Esophagus squamous epithelium (tissue), 4 donors: ENCODE results near the gene PRKCB.

Experiments
- CTCF ChIP-seq, 6 experiments: fragments of 450-650 bp in 4 of 6; fragments of 200-600 bp in 2 of 6; sonication (generic) in 2 of 6; IDR thresholded peaks; one replicate each; pipeline ENCODE4 v1.5.1; 2016 to 2019; ENCODE audit warnings: antibody characterized with exemption in 6 of 6, mild to moderate bottlenecking in 4 of 6, moderate library complexity in 4 of 6
- POLR2A ChIP-seq, 4 donors: fragments of 450-650 bp; IDR thresholded peaks; one replicate each; pipeline ENCODE4 v1.6.1; 2017; ENCODE audit warnings: antibody characterized with exemption in 4 of 4, mild to moderate bottlenecking in 4 of 4, moderate library complexity in 3 of 4

GRCh38 chr16:23832882-23833281 is 2.9 kb upstream of the PRKCB start:
- TF ChIP-seq CTCF (IDR thresholded peaks at IDR 0.05) (no peak), POLR2A (IDR thresholded peaks at IDR 0.05) (no peak)
